Measurements from ENCODE around the gene BMI1. TPM values are rescaled to one million over a fixed set of nuclear protein-coding genes. Genes with fewer than 3 reads are reported as not detected.
"Not testable (repeated sequence)": the region's sequence is repeated elsewhere in the genome, so short reads cannot be mapped to it uniquely, and the experiment has no call there.

The BMI1 gene
- total RNA-seq, 1 donor from 2014 or later: 48.5 TPM

DNA sequence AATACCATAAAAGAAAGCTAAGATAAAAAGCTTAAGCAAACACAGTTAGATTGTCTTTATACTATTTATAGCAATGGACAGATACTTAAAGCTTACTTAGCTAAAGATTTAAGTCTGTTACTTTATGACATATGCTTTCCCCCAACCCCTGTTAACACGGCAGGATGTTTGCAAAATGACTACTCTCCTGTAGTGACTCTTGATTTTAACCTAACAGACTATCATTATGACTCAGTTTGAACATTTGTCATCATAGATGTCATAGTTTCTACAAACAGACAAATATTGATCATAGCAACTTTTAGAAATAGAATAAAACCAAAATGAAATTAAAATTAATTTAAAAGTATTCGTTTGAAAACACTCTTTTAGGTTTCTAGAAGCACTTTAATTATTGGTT, 12.5 kb upstream of the BMI1 start:
- no peak for DNase-seq (ENCODE audit: extremely low spot score, unreplicated experiment)
- no peak overlapping the region for H3K4me3 Mint-ChIP-seq (ENCODE audit: unreplicated experiment)
- H3K9me3 Mint-ChIP-seq (ENCODE audit: unreplicated experiment): no peaks in the 10 kb centered on the region
- no peaks in the 10 kb centered on the region for H3K27me3 Mint-ChIP-seq (ENCODE audit: unreplicated experiment)
- TF ChIP-seq, protein P1, sequence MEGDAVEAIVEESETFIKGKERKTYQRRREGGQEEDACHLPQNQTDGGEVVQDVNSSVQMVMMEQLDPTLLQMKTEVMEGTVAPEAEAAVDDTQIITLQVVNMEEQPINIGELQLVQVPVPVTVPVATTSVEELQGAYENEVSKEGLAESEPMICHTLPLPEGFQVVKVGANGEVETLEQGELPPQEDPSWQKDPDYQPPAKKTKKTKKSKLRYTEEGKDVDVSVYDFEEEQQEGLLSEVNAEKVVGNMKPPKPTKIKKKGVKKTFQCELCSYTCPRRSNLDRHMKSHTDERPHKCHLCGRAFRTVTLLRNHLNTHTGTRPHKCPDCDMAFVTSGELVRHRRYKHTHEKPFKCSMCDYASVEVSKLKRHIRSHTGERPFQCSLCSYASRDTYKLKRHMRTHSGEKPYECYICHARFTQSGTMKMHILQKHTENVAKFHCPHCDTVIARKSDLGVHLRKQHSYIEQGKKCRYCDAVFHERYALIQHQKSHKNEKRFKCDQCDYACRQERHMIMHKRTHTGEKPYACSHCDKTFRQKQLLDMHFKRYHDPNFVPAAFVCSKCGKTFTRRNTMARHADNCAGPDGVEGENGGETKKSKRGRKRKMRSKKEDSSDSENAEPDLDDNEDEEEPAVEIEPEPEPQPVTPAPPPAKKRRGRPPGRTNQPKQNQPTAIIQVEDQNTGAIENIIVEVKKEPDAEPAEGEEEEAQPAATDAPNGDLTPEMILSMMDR (IDR thresholded peaks at IDR 0.05): no peak
- no peaks in the 10 kb centered on the region for H3K36me3 Mint-ChIP-seq (ENCODE audit: unreplicated experiment)
- H3K4me1 Mint-ChIP-seq (ENCODE audit: unreplicated experiment): peaks cover 7% of the 10 kb centered on the region
- no peak overlapping the region for H3K27ac Mint-ChIP-seq (ENCODE audit: unreplicated experiment)

DNA sequence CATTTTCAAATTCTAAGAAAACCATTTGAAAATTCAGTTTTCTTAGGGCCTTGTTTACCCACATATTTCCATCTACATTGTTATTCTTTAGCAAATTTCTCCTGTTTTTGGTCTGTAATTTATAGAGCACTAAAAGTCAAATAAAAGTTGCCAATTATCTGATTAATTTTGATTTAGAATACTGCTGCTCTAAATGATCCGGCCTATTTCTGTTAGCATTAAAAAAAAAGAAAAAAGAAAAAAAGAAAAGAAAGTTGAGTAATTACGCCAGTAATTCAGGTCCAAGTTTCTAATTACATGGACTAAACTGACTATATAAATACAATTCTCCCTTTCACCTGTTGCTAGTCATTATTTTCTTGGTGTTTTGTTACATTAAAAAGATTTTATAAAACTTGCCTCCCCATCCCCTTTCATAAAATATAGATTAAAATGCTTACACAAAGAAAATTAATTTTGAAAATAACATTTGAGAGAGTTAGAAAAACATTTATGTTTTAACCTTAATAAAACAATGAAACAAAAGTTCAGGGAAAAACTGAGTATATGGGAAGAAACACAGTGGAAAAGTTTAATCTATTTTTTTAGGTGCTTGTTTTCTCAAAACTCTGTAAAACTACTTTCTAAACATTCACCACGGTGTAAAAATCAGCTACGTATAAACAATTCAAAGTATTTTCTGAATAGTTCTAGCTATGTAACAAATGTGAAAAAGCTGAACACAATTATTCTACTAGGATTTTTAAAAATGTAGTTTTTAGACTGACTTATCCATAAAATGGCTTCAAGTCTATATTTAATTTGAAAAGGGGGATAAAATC, 11.5 kb upstream of the BMI1 start:
- no peak overlapping the region for H3K27ac Mint-ChIP-seq (ENCODE audit: unreplicated experiment)
- H3K4me3 Mint-ChIP-seq (ENCODE audit: unreplicated experiment): no peak overlapping the region
- no peak for DNase-seq (ENCODE audit: extremely low spot score, unreplicated experiment)
- H3K27me3 Mint-ChIP-seq (ENCODE audit: unreplicated experiment): no peaks in the 10 kb centered on the region
- no peaks in the 10 kb centered on the region for H3K9me3 Mint-ChIP-seq (ENCODE audit: unreplicated experiment)
- TF ChIP-seq, protein P1 (IDR thresholded peaks at IDR 0.05): no peak
- no peaks in the 10 kb centered on the region for H3K36me3 Mint-ChIP-seq (ENCODE audit: unreplicated experiment)
- H3K4me1 Mint-ChIP-seq (ENCODE audit: unreplicated experiment): peaks cover 7% of the 10 kb centered on the region

DNA sequence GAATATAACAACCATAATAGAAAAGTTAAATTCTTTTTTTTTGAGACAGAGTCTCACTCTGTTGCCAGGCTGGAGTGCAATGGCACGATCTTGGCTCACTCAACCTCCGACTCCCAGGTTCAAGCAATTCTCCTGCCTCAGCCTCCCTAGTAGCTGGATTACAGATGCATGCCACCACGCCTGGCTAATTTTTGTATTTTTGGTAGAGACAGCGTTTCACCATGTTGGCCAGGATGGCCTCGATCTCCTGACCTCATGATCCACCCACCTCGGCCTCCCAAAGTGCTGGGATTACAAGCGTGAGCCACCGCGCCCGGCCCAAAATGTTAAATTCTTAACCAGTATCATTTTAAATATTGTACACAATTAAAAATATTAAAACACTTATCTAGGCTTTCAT, 10.9 kb upstream of the BMI1 start:
- peaks cover 10% of the 10 kb centered on the region for H3K4me1 Mint-ChIP-seq (ENCODE audit: unreplicated experiment)
- not testable (repeated sequence) for H3K4me3 Mint-ChIP-seq (ENCODE audit: unreplicated experiment); H3K36me3 Mint-ChIP-seq (ENCODE audit: unreplicated experiment); DNase-seq (ENCODE audit: extremely low spot score, unreplicated experiment); H3K27ac Mint-ChIP-seq (ENCODE audit: unreplicated experiment); H3K27me3 Mint-ChIP-seq (ENCODE audit: unreplicated experiment); H3K9me3 Mint-ChIP-seq (ENCODE audit: unreplicated experiment)

DNA sequence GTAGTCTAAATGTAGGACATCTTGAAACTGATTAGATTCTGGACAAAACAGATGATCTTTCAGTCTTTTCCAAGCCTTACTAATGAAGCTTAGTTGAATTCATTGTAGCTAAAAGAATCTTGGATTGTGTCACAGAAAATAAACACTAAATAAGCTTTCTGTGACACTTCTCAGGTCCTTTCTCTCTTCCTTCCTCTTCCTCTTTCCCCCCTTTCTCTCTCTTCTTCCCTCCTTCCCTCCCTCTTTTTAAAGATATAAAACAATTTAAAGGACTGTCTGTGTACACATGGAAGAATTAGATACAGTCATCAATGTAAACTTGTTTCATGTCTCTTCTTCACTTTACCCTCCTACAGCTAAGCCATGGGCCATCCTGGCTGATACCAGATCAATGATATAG, 10.0 kb upstream of the BMI1 start:
- DNase-seq (ENCODE audit: extremely low spot score, unreplicated experiment): no peak
- H3K27me3 Mint-ChIP-seq (ENCODE audit: unreplicated experiment): peaks cover 2% of the 10 kb centered on the region
- TF ChIP-seq, protein P1 (IDR thresholded peaks at IDR 0.05): no peak
- H3K4me3 Mint-ChIP-seq (ENCODE audit: unreplicated experiment): no peak overlapping the region
- no peaks in the 10 kb centered on the region for H3K9me3 Mint-ChIP-seq (ENCODE audit: unreplicated experiment)
- H3K4me1 Mint-ChIP-seq (ENCODE audit: unreplicated experiment): peaks cover 10% of the 10 kb centered on the region
- H3K27ac Mint-ChIP-seq (ENCODE audit: unreplicated experiment): no peak overlapping the region
- H3K36me3 Mint-ChIP-seq (ENCODE audit: unreplicated experiment): no peaks in the 10 kb centered on the region

DNA sequence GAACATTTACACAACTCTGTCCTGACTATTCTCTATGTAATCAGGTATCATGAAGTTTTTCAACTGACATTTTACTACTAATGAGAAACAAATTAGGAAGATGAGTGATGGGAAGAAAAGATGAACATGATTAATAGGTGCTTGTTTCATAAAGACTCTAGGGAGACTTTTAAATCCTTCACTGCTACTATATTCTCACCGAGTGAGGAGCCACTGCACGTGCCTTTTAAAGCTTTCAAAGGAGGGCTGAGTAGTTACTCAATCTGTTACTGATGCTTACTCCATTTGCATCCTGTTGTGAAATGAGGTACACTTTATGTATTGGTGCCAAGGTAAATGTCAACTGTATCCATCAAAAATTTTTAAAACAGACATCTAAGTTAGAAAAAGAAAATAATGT, 6.0 kb upstream of the BMI1 start:
- Mint-ChIP-seq H3K4me1 (ENCODE audit: unreplicated experiment) (peaks cover 28% of the 10 kb centered on the region), H3K27ac (ENCODE audit: unreplicated experiment) (no peak overlapping the region), H3K36me3 (ENCODE audit: unreplicated experiment) (peaks cover 1% of the 10 kb centered on the region), H3K9me3 (ENCODE audit: unreplicated experiment) (no peaks in the 10 kb centered on the region), H3K27me3 (ENCODE audit: unreplicated experiment) (peaks cover 3% of the 10 kb centered on the region), H3K4me3 (ENCODE audit: unreplicated experiment) (peak overlapping the region; percentile 90)
- TF ChIP-seq, protein P1 (IDR thresholded peaks at IDR 0.05): no peak
- no peak for DNase-seq (ENCODE audit: extremely low spot score, unreplicated experiment)
